ENCODE data around the gene ISOC1. TPM values are rescaled to one million over a fixed set of nuclear protein-coding genes. Genes with fewer than 3 reads are reported as not detected.

The ISOC1 gene
- total RNA-seq, 6 experiments from 2014 or later, result 32.2 to 52.8 (median 44.4) TPM

DNA sequence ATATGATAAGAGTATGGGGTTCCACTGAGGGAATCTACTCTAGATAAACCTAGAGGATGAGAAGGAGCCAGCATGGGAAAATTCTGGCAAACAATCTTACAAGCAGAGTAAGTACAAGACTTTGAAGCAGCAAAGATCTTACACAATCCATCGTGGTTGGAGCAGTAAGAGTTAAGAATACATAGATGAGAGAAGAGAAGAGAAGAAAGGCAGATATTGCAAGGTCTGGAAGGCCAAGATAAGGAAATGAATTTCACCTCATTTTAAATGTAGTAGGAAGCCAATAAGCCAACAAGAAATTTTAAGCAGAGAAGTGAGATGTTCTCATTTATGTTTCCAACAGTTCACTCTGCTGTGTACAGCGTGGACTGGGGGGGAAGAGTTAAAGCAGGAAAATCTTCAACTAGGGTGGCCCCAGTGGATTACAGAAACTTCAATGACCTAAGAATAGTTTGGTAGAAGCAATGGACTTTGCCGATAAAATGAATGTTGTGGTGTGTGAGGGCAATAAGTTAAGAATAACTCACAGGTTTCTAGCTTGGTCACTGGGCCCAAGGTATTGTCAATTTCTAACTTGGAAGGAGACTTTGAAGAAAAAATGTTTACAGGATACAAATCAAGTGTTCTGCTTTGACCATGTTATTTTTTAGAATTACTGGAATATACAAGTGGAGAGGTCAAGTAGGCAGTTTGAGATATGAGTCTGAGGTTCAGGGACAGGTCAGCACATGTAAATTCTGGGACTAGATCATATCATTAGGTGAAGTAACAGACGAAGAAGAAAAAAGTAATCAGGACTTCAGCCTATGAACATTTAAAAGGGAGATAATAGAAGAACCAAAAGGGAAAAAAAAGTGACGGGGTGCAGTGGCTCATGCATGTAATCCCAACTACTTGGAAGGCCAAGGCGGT, 12.1 kb upstream of the ISOC1 start:
- Histone ChIP-seq H3K4me3 (no peak overlapping the region), H3K36me3 (no peaks in the 10 kb centered on the region), H3K4me1 (no peaks in the 10 kb centered on the region), H3K27ac (no peak overlapping the region), H3K27me3 (no peaks in the 10 kb centered on the region), H3K9me3 (no peaks in the 10 kb centered on the region)
- WGBS (ENCODE audit: insufficient coverage, low coverage, low lambda C conversion rate, missing lambda C conversion rate), result 74% methylated on average over 6 of the region's 6 CpGs
- no peak for DNase-seq
- no peak for TF ChIP-seq POLR2A (IDR thresholded peaks at IDR 0.05)
- TF ChIP-seq, protein P1, sequence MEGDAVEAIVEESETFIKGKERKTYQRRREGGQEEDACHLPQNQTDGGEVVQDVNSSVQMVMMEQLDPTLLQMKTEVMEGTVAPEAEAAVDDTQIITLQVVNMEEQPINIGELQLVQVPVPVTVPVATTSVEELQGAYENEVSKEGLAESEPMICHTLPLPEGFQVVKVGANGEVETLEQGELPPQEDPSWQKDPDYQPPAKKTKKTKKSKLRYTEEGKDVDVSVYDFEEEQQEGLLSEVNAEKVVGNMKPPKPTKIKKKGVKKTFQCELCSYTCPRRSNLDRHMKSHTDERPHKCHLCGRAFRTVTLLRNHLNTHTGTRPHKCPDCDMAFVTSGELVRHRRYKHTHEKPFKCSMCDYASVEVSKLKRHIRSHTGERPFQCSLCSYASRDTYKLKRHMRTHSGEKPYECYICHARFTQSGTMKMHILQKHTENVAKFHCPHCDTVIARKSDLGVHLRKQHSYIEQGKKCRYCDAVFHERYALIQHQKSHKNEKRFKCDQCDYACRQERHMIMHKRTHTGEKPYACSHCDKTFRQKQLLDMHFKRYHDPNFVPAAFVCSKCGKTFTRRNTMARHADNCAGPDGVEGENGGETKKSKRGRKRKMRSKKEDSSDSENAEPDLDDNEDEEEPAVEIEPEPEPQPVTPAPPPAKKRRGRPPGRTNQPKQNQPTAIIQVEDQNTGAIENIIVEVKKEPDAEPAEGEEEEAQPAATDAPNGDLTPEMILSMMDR (IDR thresholded peaks at IDR 0.05), result no peak
- ATAC-seq, result no peak
- intact Hi-C loops (cut with DNase I), result no loop called here

- intact Hi-C loops (cut with DNase I), result no loop called here
- 6% methylated on average over 22 of the region's 61 CpGs for WGBS (ENCODE audit: insufficient coverage, low coverage, low lambda C conversion rate, missing lambda C conversion rate)
- DNase-seq, result peak; percentile 94 to 96 (median 96)
- Histone ChIP-seq H3K4me1 (peaks cover 0 to 45% (median 19%) of the 10 kb centered on the region in 4 donors), H3K9me3 (no peaks in the 10 kb centered on the region), H3K27me3 (no peaks in the 10 kb centered on the region), H3K4me3 (peak overlapping the region; percentile 80 to 86 (median 81)), H3K27ac (peak overlapping the region; percentile 85 to 88 (median 86)), H3K36me3 (no peaks in the 10 kb centered on the region)
- peak; percentile 80 to 89 (median 86) for ATAC-seq
- TF ChIP-seq, protein P1 (IDR thresholded peaks at IDR 0.05), result peak in 1 of 4 donors; percentile 7
- TF ChIP-seq POLR2A (IDR thresholded peaks at IDR 0.05), result peak; percentile 78
Measured at GRCh38 chr5:129094924-129095899, 663 bp downstream of the ISOC1 start.

GRCh38 chr5:129096382-129096991, 1.9 kb downstream of the ISOC1 start:
- Histone ChIP-seq H3K4me1 (peaks cover 0 to 54% (median 19%) of the 10 kb centered on the region in 4 donors), H3K9me3 (no peaks in the 10 kb centered on the region), H3K27ac (peak overlapping the region in 1 of 3 donors; percentile 88), H3K4me3 (peak overlapping the region in 1 of 3 donors; percentile 5), H3K36me3 (no peaks in the 10 kb centered on the region), H3K27me3 (no peaks in the 10 kb centered on the region)
- TF ChIP-seq POLR2A (IDR thresholded peaks at IDR 0.05), result no peak
- TF ChIP-seq, protein P1 (IDR thresholded peaks at IDR 0.05), result no peak
- intact Hi-C loops (cut with DNase I), result no loop called here
- ATAC-seq, result no peak
- WGBS (ENCODE audit: insufficient coverage, low coverage, low lambda C conversion rate, missing lambda C conversion rate), result 43% methylated on average over 7 of the region's 8 CpGs
- no peak for DNase-seq
